GM23338 (cell line): ENCODE results near the gene HES3. TPM values are rescaled to one million over a fixed set of nuclear protein-coding genes. Genes with fewer than 3 reads are reported as not detected.
"Not testable (repeated sequence)": the region's sequence is repeated elsewhere in the genome, so short reads cannot be mapped to it uniquely, and the experiment has no call there.

Source experiments
- ATAC-seq: fragments of 200-7000 bp; cut with Tn5 transposase; 3 replicates; pipeline ENCODE4 v1.9.1; 2020
- DNase-seq: peaks from one replicate; pipeline ENCODE4 v3.0.0-alpha.2; 2015; ENCODE audit warnings: low spot score
- H2AFZ ChIP-seq: fragments of 200-600 bp; sonication (generic); 2 replicates; pipeline ENCODE4 v1.8.0; 2016; ENCODE audit warnings: antibody characterized with exemption, mild to moderate bottlenecking, moderate library complexity
- H3F3A ChIP-seq: fragments of 200-600 bp; sonication (generic); replicated peaks from 2 replicates; pipeline ENCODE4 v1.8.0; 2017; ENCODE audit warnings: antibody characterized with exemption, mixed run types, low read depth
- H3K27ac ChIP-seq: fragments of 200-600 bp; sonication (generic); 2 replicates; pipeline ENCODE4 v1.6.1; 2016; ENCODE audit warnings: low read depth
- H3K27me3 ChIP-seq: fragments of 200-600 bp; sonication (generic); 2 replicates; pipeline ENCODE4 v1.8.0; 2016; ENCODE audit warnings: mild to moderate bottlenecking, mixed run types, moderate library complexity; ENCODE audit not compliant: insufficient read depth
- H3K36me3 ChIP-seq: fragments of 200-600 bp; sonication (generic); 2 replicates; pipeline ENCODE4 v1.8.0; 2016; ENCODE audit warnings: mild to moderate bottlenecking; ENCODE audit not compliant: insufficient read depth
- H3K4me1 ChIP-seq: fragments of 200-600 bp; sonication (generic); 2 replicates; pipeline ENCODE4 v1.8.0; 2016; ENCODE audit warnings: mild to moderate bottlenecking, moderate library complexity; ENCODE audit not compliant: insufficient read depth
- H3K4me2 ChIP-seq: fragments of 200-600 bp; sonication (generic); 2 replicates; pipeline ENCODE4 v1.7.1; 2017; ENCODE audit warnings: mixed run types
- H3K4me3 ChIP-seq: fragments of 200-600 bp; sonication (generic); 2 replicates; pipeline ENCODE4 v1.6.1; 2016; ENCODE audit warnings: mixed run types
- H3K79me2 ChIP-seq: fragments of 200-600 bp; sonication (generic); replicated peaks from 2 replicates; pipeline ENCODE4 v1.8.0; 2017; ENCODE audit warnings: mild to moderate bottlenecking; ENCODE audit not compliant: insufficient read depth
- H3K9me2 ChIP-seq: fragments of 200-600 bp; sonication (generic); 2 replicates; pipeline ENCODE4 v1.8.0; 2017; ENCODE audit not compliant: insufficient read depth
- H4K20me1 ChIP-seq: fragments of 200-600 bp; sonication (generic); replicated peaks from 2 replicates; pipeline ENCODE4 v1.8.0; 2017; ENCODE audit warnings: mild to moderate bottlenecking; ENCODE audit not compliant: insufficient read depth
- H3K27ac Mint-ChIP-seq: 2 replicates; pipeline ENCODE4 v1.8.0; 2020; ENCODE audit warnings: inconsistent platforms, mild to moderate bottlenecking, moderate library complexity, mixed read lengths
- H3K27me3 Mint-ChIP-seq: 3 replicates; pipeline ENCODE4 v1.8.0; 2022; ENCODE audit warnings: low read depth, mild to moderate bottlenecking, moderate library complexity, mixed read lengths, inconsistent platforms; ENCODE audit not compliant: insufficient read depth, poor library complexity
- H3K36me3 Mint-ChIP-seq: 3 replicates; pipeline ENCODE4 v1.8.0; 2021; ENCODE audit warnings: low read depth, mild to moderate bottlenecking, inconsistent platforms, moderate library complexity, mixed read lengths
- H3K4me1 Mint-ChIP-seq: 3 replicates; pipeline ENCODE4 v1.8.0; 2020; ENCODE audit warnings: mild to moderate bottlenecking, inconsistent platforms, mixed read lengths
- H3K4me3 Mint-ChIP-seq: 3 replicates; pipeline ENCODE4 v1.8.0; 2021; ENCODE audit warnings: moderate library complexity, mild to moderate bottlenecking, inconsistent platforms, mixed read lengths
- H3K9me3 Mint-ChIP-seq: 3 replicates; pipeline ENCODE4 v1.8.0; 2020; ENCODE audit warnings: moderate library complexity, mild to moderate bottlenecking, inconsistent platforms, mixed read lengths
- CREB1 ChIP-seq: fragments of 250-450 bp; sonication (Bioruptor Pico); IDR thresholded peaks from 2 replicates; pipeline ENCODE4 v1.5.0; 2020; ENCODE audit warnings: low read depth, mild to moderate bottlenecking, moderate library complexity
- EZH2phosphoT487 ChIP-seq: fragments of 200-600 bp; sonication (generic); IDR thresholded peaks from one replicate; pipeline ENCODE4 v1.8.1; 2018; ENCODE audit warnings: antibody characterized with exemption; ENCODE audit not compliant: unreplicated experiment
- NANOG ChIP-seq: IDR thresholded peaks from 2 replicates; pipeline ENCODE4 v1.6.1; 2016; ENCODE audit warnings: antibody characterized with exemption, borderline replicate concordance
- POLR2AphosphoS5 ChIP-seq: IDR thresholded peaks from 2 replicates; pipeline ENCODE4 v1.6.1; 2016; ENCODE audit warnings: antibody characterized with exemption, low read depth
- STAT1 ChIP-seq: IDR thresholded peaks from one replicate; pipeline ENCODE4 v1.6.1; 2016; ENCODE audit warnings: antibody characterized with exemption; ENCODE audit not compliant: unreplicated experiment
- ZNF331 ChIP-seq: fragments of 250-450 bp; sonication (Bioruptor Pico); IDR thresholded peaks from 2 replicates; pipeline ENCODE4 v1.5.0; 2020; ENCODE audit warnings: low read depth, mild to moderate bottlenecking, moderate library complexity
- ZNF462 ChIP-seq: fragments of 250-450 bp; sonication (Bioruptor Pico); IDR thresholded peaks from 2 replicates; pipeline ENCODE4 v1.5.0; 2020; ENCODE audit warnings: mild to moderate bottlenecking, moderate library complexity
- polyA plus RNA-seq: library from polyadenylated mRNA; unstranded; fragments of >200 nt; fragmentation: Nextera tagmentation; extraction: Ambion mirVana; gene quantifications from 2 replicates; pipeline ENCODE4 v1.2.1, GENCODE V29; 2016
- total RNA-seq: library from RNA; depleted of rRNA; stranded (reverse); fragments of >200 nt; shearing (Covaris generic); gene quantifications from 2 replicates; pipeline ENCODE4 v1.2.3, GENCODE V29; 2014
- TF ChIP-seq, protein P1 (sequence below): IDR thresholded peaks from 2 replicates; pipeline ENCODE4 v1.6.1; 2016; ENCODE audit warnings: antibody characterized with exemption
- TF ChIP-seq, protein P2 (sequence below), 2 experiments: fragments of 200-600 bp in 1 of 2; sonication (generic) in 1 of 2; conservative IDR thresholded peaks; 2 replicates each; pipeline versions ENCODE4 v1.5.1 to v1.6.1; 2016 to 2017; ENCODE audit warnings: antibody characterized with exemption in 2 of 2, low read depth in 2 of 2, mild to moderate bottlenecking in 2 of 2, moderate library complexity in 1 of 2

HES3 gene
- total and polyA plus RNA-seq, 2 experiments from 2014 or later: 7.1 to 50.4 TPM

DNA sequence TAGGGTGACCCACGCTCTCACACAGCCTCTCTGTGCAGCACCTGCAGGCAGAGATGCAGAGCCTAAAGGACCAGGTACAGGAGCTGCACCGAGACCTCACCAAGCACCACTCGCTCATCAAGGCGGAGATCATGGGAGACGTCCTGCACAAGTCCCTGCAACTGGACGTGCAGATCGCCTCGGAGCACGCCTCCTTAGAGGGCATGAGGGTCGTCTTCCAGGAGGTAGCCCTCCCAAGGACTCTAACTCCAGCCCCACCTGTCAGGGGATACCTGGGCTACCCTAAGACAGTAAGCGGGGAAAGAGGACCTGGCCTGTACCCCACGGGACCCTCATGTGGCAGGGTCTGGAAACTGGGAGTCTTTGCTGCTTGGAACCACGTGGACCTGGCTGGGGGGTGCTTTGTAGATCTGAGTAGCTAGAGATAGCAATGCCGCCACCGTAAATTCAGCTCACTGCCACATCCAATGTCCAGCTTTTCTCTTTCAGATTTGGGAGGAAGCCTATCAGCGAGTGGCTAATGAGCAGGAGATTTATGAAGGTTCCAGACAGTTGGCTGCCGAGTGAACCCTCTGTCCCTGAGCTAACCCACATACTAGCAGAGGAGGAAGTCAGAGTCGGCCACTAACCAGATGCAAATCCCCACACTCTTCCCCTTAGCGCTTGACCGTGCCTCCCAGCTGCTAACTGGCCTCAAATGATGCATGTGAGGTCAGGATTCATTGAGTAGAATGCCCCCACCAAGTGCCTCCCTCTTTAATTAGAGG is 31.6 kb upstream of the HES3 start (continued):
- no peak for TF ChIP-seq ZNF462

- peaks cover 20% of the 10 kb centered on the region for H3K36me3 Mint-ChIP-seq
- Histone ChIP-seq H2AFZ (no peak overlapping the region), H3K4me2 (no peak overlapping the region), H3F3A (0 out of 2 replicates have a peak, but pooled peaks cover 7% of the 10 kb centered on the region), H4K20me1 (peaks cover 8% of the 10 kb centered on the region; the same call in 1 of the 2 replicates), H3K9me2 (no peaks in the 10 kb centered on the region), H3K36me3 (peaks cover 4% of the 10 kb centered on the region), H3K79me2 (no peaks in the 10 kb centered on the region), H3K27ac (no peak overlapping the region), H3K27me3 (no peaks in the 10 kb centered on the region), H3K4me1 (no peaks in the 10 kb centered on the region), H3K4me3 (no peak overlapping the region)
- H3K27ac Mint-ChIP-seq: no peak overlapping the region; the same call in 1 of the 2 replicates
- no peaks in the 10 kb centered on the region; the same call in 2 of the 3 replicates for H3K9me3 Mint-ChIP-seq
- no peak for TF ChIP-seq POLR2AphosphoS5
- TF ChIP-seq EZH2phosphoT487: no peak
- TF ChIP-seq, protein P1, sequence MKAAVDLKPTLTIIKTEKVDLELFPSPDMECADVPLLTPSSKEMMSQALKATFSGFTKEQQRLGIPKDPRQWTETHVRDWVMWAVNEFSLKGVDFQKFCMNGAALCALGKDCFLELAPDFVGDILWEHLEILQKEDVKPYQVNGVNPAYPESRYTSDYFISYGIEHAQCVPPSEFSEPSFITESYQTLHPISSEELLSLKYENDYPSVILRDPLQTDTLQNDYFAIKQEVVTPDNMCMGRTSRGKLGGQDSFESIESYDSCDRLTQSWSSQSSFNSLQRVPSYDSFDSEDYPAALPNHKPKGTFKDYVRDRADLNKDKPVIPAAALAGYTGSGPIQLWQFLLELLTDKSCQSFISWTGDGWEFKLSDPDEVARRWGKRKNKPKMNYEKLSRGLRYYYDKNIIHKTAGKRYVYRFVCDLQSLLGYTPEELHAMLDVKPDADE: no peak
- no peak for TF ChIP-seq CREB1 (CRISPR knock-in tag)
- no peak for TF ChIP-seq ZNF331
- no peak for TF ChIP-seq STAT1
- TF ChIP-seq, protein P2, sequence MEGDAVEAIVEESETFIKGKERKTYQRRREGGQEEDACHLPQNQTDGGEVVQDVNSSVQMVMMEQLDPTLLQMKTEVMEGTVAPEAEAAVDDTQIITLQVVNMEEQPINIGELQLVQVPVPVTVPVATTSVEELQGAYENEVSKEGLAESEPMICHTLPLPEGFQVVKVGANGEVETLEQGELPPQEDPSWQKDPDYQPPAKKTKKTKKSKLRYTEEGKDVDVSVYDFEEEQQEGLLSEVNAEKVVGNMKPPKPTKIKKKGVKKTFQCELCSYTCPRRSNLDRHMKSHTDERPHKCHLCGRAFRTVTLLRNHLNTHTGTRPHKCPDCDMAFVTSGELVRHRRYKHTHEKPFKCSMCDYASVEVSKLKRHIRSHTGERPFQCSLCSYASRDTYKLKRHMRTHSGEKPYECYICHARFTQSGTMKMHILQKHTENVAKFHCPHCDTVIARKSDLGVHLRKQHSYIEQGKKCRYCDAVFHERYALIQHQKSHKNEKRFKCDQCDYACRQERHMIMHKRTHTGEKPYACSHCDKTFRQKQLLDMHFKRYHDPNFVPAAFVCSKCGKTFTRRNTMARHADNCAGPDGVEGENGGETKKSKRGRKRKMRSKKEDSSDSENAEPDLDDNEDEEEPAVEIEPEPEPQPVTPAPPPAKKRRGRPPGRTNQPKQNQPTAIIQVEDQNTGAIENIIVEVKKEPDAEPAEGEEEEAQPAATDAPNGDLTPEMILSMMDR (conservative IDR thresholded peaks at IDR 0.05; ENCODE audit: low read depth in 2 of 2): no peak
- TF ChIP-seq NANOG: no peak
- DNase-seq (no peak), ATAC-seq (no peak)
- H3K27me3 Mint-ChIP-seq: peaks cover 14% of the 10 kb centered on the region
- H3K4me1 Mint-ChIP-seq: peaks cover 2% of the 10 kb centered on the region; the same call in 1 of the 3 replicates
- no peak overlapping the region for H3K4me3 Mint-ChIP-seq
Observed at GRCh38 chr1:6218375-6219164, 25.4 kb upstream of the HES3 start.

DNA sequence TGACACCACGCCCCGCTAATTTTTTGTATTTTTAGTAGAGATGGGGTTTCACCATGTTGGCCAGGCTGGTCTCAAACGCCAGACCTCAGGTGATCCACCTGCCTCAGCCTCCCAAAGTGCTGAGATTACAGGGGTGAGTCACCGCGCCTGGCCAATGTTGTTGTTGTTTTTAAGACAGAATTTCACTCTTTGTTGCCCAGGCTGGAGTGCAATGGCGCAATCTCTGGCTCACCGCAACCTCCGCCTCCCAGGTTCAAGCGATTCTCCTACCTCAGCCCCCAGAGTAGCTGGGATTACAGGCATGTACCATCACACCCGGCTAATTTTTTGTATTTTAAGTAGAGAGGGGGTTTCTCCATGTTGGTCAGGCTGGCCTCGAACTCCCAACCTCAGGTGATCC is 24.3 kb upstream of the HES3 start:
- not testable (repeated sequence) for H3K27me3 ChIP-seq, DNase-seq, H3K4me3 Mint-ChIP-seq, H3K4me3 ChIP-seq, ATAC-seq, H3K9me2 ChIP-seq, H3K4me1 ChIP-seq, H3K4me2 ChIP-seq, H3K27ac ChIP-seq, H3K27ac Mint-ChIP-seq, H4K20me1 ChIP-seq, H3K9me3 Mint-ChIP-seq, H3K79me2 ChIP-seq, H3K4me1 Mint-ChIP-seq, H2AFZ ChIP-seq
- Histone ChIP-seq H3K36me3 (peaks cover 13% of the 10 kb centered on the region), H3F3A (peaks cover 12% of the 10 kb centered on the region; the same call in 1 of the 2 replicates)
- H3K36me3 Mint-ChIP-seq: peaks cover 31% of the 10 kb centered on the region
- H3K27me3 Mint-ChIP-seq: peaks cover 16% of the 10 kb centered on the region
